ENCODE results near the gene L3MBTL3.

Gene L3MBTL3

DNA sequence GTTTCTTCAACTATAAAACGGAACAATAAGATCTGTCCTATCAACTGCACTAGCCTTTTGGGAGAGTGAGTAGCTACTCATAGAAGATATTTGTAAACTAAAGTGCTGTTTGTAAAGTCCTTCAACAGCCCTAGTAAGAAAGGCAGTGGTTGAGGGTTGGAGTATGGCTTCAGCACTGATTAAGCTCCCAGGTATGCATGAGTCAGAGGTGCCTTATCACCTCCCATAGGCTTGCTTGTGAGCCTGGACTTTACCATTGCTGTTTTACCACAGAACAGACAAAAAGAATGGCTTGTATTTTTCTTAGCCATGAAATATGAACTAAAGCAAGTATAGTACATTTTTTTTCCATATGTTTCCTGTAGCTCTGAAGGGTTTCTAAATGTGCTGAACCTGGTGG, 160.3 kb downstream of the L3MBTL3 start:
- TF ChIP-seq SIN3A (IDR thresholded peaks at IDR 0.05; ENCODE audit: borderline replicate concordance, insufficient read depth, low read length) (no peak), POLR2AphosphoS5 (IDR thresholded peaks at IDR 0.05; ENCODE audit: low read depth, low read length) (no peak), TAF1 (IDR thresholded peaks at IDR 0.05; ENCODE audit: borderline replicate concordance, insufficient read depth, low read length) (no peak), FOXP2 (optimal IDR thresholded peaks at IDR 0.05; ENCODE audit: borderline replicate concordance, extremely low read depth, extremely low read length, insufficient read depth) (no peak)
- TF ChIP-seq, protein P1, sequence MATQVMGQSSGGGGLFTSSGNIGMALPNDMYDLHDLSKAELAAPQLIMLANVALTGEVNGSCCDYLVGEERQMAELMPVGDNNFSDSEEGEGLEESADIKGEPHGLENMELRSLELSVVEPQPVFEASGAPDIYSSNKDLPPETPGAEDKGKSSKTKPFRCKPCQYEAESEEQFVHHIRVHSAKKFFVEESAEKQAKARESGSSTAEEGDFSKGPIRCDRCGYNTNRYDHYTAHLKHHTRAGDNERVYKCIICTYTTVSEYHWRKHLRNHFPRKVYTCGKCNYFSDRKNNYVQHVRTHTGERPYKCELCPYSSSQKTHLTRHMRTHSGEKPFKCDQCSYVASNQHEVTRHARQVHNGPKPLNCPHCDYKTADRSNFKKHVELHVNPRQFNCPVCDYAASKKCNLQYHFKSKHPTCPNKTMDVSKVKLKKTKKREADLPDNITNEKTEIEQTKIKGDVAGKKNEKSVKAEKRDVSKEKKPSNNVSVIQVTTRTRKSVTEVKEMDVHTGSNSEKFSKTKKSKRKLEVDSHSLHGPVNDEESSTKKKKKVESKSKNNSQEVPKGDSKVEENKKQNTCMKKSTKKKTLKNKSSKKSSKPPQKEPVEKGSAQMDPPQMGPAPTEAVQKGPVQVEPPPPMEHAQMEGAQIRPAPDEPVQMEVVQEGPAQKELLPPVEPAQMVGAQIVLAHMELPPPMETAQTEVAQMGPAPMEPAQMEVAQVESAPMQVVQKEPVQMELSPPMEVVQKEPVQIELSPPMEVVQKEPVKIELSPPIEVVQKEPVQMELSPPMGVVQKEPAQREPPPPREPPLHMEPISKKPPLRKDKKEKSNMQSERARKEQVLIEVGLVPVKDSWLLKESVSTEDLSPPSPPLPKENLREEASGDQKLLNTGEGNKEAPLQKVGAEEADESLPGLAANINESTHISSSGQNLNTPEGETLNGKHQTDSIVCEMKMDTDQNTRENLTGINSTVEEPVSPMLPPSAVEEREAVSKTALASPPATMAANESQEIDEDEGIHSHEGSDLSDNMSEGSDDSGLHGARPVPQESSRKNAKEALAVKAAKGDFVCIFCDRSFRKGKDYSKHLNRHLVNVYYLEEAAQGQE (IDR thresholded peaks at IDR 0.05; ENCODE audit: insufficient read depth in 1 of 2, low read depth in 2 of 2, low read length in 2 of 2): no peak

DNA sequence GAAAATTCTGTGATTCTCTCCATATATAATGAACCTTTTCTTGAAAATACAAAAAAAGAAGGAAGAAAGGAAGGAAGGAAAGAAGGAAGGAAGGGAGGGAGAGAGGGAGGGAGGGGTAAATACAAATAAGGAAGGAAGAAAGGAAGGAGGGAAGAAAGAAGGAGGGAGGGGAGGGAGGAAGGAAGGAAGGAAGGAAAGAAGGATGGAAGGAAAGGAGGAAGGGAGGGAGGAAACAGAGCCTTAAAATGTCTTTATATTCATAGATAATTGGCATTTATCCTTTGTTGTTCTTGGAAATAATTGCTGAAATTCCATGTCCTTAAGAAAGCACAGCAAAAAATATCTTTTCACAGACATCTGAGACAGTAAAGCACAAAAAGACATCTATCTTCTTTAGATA, 164.1 kb downstream of the L3MBTL3 start:
- no peak for TF ChIP-seq SIN3A (IDR thresholded peaks at IDR 0.05; ENCODE audit: borderline replicate concordance, insufficient read depth, low read length)
- TF ChIP-seq, protein P1 (IDR thresholded peaks at IDR 0.05; ENCODE audit: insufficient read depth in 1 of 2, low read depth in 2 of 2, low read length in 2 of 2): no peak
- TF ChIP-seq FOXP2 (optimal IDR thresholded peaks at IDR 0.05; ENCODE audit: borderline replicate concordance, extremely low read depth, extremely low read length, insufficient read depth): no peak
- TF ChIP-seq POLR2AphosphoS5 (IDR thresholded peaks at IDR 0.05; ENCODE audit: low read depth, low read length): no peak
- TF ChIP-seq TAF1 (IDR thresholded peaks at IDR 0.05; ENCODE audit: borderline replicate concordance, insufficient read depth, low read length): no peak

DNA sequence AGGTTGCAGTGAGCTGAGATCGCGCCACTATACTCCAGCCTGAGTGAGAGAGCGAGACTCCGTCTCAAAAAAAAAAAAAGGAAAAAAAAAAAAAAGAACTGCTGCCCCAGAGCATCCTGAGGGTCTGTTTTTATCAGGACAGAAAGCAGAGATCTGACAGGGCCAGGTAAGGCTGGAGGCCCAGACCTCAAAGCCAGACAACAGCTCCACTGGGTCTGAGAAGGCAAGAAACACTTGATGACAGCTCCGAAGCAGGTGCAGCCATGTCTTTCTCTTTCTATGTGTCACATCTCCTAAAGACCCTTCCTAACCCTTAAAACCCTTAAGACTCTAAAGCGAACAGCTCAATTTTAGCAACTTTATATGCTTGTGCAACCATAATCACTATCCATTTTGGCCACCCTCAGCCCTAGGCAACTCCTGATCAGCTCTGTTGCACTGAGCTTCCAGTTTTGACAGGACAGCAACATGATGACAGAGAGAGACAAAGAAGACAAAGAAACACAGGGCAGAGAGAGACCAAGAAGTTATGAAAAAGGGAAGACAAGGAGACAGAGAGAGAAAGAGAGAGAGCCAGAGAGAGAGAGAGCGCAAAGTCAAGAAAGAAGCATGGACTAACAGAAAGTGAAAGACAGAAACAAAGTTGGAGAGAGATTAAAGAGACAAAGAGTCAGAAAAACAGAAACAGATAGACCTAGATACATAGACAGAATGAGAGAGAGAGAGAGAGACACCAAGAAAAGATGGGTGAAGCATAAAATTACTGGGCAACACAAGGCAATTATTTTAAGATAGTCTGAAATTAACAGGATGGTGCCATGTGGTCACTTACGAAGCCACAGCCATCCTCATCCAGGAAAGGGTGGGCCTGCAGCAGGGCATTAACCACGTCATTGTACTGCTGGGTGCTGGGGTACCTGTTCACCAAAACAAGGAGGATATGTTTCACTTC, 165.2 kb downstream of the L3MBTL3 start:
- TF ChIP-seq FOXP2 (optimal IDR thresholded peaks at IDR 0.05; ENCODE audit: borderline replicate concordance, extremely low read depth, extremely low read length, insufficient read depth): no peak
- TF ChIP-seq POLR2AphosphoS5 (IDR thresholded peaks at IDR 0.05; ENCODE audit: low read depth, low read length): no peak
- TF ChIP-seq, protein P1 (IDR thresholded peaks at IDR 0.05; ENCODE audit: insufficient read depth in 1 of 2, low read depth in 2 of 2, low read length in 2 of 2): no peak
- TF ChIP-seq SIN3A (IDR thresholded peaks at IDR 0.05; ENCODE audit: borderline replicate concordance, insufficient read depth, low read length): no peak
- no peak for TF ChIP-seq TAF1 (IDR thresholded peaks at IDR 0.05; ENCODE audit: borderline replicate concordance, insufficient read depth, low read length)

DNA sequence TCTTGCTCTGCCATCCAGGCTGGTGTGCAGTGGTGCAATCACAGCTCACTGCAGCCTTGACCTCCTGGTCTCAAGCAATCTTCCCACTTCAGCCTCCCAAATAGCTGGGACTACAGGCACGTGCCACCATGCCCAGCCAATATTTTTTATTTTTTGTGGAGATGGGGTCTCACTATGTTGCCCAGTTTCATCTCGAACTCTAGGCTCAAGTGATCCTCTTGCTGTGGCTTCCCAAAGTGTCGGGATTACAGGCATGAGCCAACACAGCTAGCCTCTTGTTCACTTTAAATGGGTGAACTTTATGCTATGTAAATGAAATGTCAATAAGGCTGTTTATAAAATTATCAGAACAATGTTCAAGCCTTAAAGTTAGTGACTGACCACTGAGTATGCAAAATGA, 167.3 kb downstream of the L3MBTL3 start:
- TF ChIP-seq FOXP2 (optimal IDR thresholded peaks at IDR 0.05; ENCODE audit: borderline replicate concordance, extremely low read depth, extremely low read length, insufficient read depth) (no peak), POLR2AphosphoS5 (IDR thresholded peaks at IDR 0.05; ENCODE audit: low read depth, low read length) (no peak), TAF1 (IDR thresholded peaks at IDR 0.05; ENCODE audit: borderline replicate concordance, insufficient read depth, low read length) (no peak), SIN3A (IDR thresholded peaks at IDR 0.05; ENCODE audit: borderline replicate concordance, insufficient read depth, low read length) (no peak)
- TF ChIP-seq, protein P1 (IDR thresholded peaks at IDR 0.05; ENCODE audit: insufficient read depth in 1 of 2, low read depth in 2 of 2, low read length in 2 of 2): no peak
